MCF 10A (cell line): ENCODE measurements around the gene ZC3HAV1L. TPM values are rescaled to one million over a fixed set of nuclear protein-coding genes. Genes with fewer than 3 reads are reported as not detected.

ENCODE experiments used
- BruUV-seq: library from RNA; stranded (reverse); fragments of 400-500 nt; replicated peaks from 2 replicates; lab custom pipeline; 2021; lab: Mats Ljungman, UMichigan
- CTCF ChIA-PET: fragments of 300-600 bp; sonication (Branson Sonifier 250); formaldehyde crosslinking; extraction: SDS; loops from one replicate; lab custom pipeline; 2021; ENCODE audit warnings: antibody characterized with exemption, inconsistent platforms; lab: Yijun Ruan, JAX
- POLR2A ChIA-PET: fragments of 300-600, 350-650 bp; sonication (Branson Sonifier 250); formaldehyde crosslinking; extraction: SDS; loops from one replicate; lab custom pipeline; 2020; ENCODE audit warnings: antibody characterized with exemption, inconsistent platforms; lab: Yijun Ruan, JAX
- DNase-seq: peaks from one replicate; pipeline ENCODE4 v3.0.0-alpha.2; 2018; ENCODE audit not compliant: unreplicated experiment
- H3K27ac Mint-ChIP-seq: one replicate; pipeline ENCODE4 v1.8.0; 2022; ENCODE audit warnings: mild to moderate bottlenecking, low read depth, mixed read lengths; ENCODE audit not compliant: unreplicated experiment
- H3K27me3 Mint-ChIP-seq: one replicate; pipeline ENCODE4 v1.8.0; 2022; ENCODE audit warnings: mixed read lengths; ENCODE audit not compliant: insufficient read depth, unreplicated experiment
- H3K36me3 Mint-ChIP-seq: one replicate; pipeline ENCODE4 v1.8.0; 2022; ENCODE audit warnings: mild to moderate bottlenecking, moderate library complexity, mixed read lengths; ENCODE audit not compliant: insufficient read depth, unreplicated experiment
- H3K4me1 Mint-ChIP-seq: one replicate; pipeline ENCODE4 v1.8.0; 2022; ENCODE audit warnings: mixed read lengths; ENCODE audit not compliant: insufficient read depth, unreplicated experiment
- H3K4me3 Mint-ChIP-seq: one replicate; pipeline ENCODE4 v1.8.0; 2022; ENCODE audit warnings: mild to moderate bottlenecking, moderate library complexity, mixed read lengths; ENCODE audit not compliant: unreplicated experiment
- H3K9me3 Mint-ChIP-seq: one replicate; pipeline ENCODE4 v1.8.0; 2022; ENCODE audit warnings: mixed read lengths; ENCODE audit not compliant: unreplicated experiment
- CTCF ChIP-seq: fragments of 200-600 bp; IDR thresholded peaks from one replicate; pipeline ENCODE4 v1.8.0; 2022; ENCODE audit warnings: antibody characterized with exemption, mild to moderate bottlenecking; ENCODE audit not compliant: unreplicated experiment
- intact Hi-C: fragments of 100-400 bp; cut with micrococcal nuclease; formaldehyde crosslinking; loops from 2 replicates; pipeline ENCODE4 v1.14.1; 2022
- total RNA-seq: library from RNA; stranded (reverse); gene quantifications from 2 replicates; pipeline ENCODE4 v1.2.3, GENCODE V29; 2022

The ZC3HAV1L gene
- total RNA-seq, 1 experiment from 2014 or later: 10.9 TPM

GRCh38 chr7:139011373-139011772 lies 24.5 kb downstream of the ZC3HAV1L start:
- Mint-ChIP-seq H3K36me3 (no peaks in the 10 kb centered on the region), H3K4me3 (no peak overlapping the region), H3K27me3 (peaks cover 26% of the 10 kb centered on the region), H3K4me1 (no peaks in the 10 kb centered on the region), H3K9me3 (no peaks in the 10 kb centered on the region), H3K27ac (no peak overlapping the region)
- no TSS peak for BruUV-seq
- TF ChIP-seq CTCF: no peak
- intact Hi-C loops: no loop called here
- POLR2A ChIA-PET: interaction anchor here (0.7 kb wide), 1 partner anchor 996 kb away, joined by 3 read pairs; no protein-coding TSS in a partner anchor
- DNase-seq: no peak
- CTCF ChIA-PET: interaction anchor here (0.9 to 1.1 kb wide), 2 partner anchors 63 to 117 kb away, joined by 3 to 4 read pairs; no protein-coding TSS in a partner anchor

GRCh38 chr7:139004321-139005090 lies 31.3 kb downstream of the ZC3HAV1L start:
- no peak overlapping the region for H3K4me3 Mint-ChIP-seq
- ChIA-PET POLR2A (interaction anchor here (0.7 kb wide), 1 partner anchor 12 kb away, joined by 3 read pairs; no protein-coding TSS in a partner anchor), CTCF (interaction anchor here (1.9 kb wide), 1 partner anchor 13 kb away, joined by 7 read pairs; no protein-coding TSS in a partner anchor)
- no peaks in the 10 kb centered on the region for H3K9me3 Mint-ChIP-seq
- H3K4me1 Mint-ChIP-seq: no peaks in the 10 kb centered on the region
- TF ChIP-seq CTCF: no peak
- BruUV-seq: no TSS peak
- intact Hi-C loops: no loop called here
- H3K36me3 Mint-ChIP-seq: no peaks in the 10 kb centered on the region
- no peaks in the 10 kb centered on the region for H3K27me3 Mint-ChIP-seq
- H3K27ac Mint-ChIP-seq: no peak overlapping the region
- no peak for DNase-seq

GRCh38 chr7:138999414-138999813 lies 36.4 kb downstream of the ZC3HAV1L start:
- POLR2A ChIA-PET: interaction anchor here (0.7 to 1.5 kb wide), 3 partner anchors 11 to 1343 kb away, joined by 3 to 4 read pairs (median 3); no protein-coding TSS in a partner anchor
- TF ChIP-seq CTCF: no peak
- BruUV-seq: no TSS peak
- no peaks in the 10 kb centered on the region for H3K9me3 Mint-ChIP-seq
- CTCF ChIA-PET: no interaction called here
- H3K27me3 Mint-ChIP-seq: no peaks in the 10 kb centered on the region
- H3K36me3 Mint-ChIP-seq: no peaks in the 10 kb centered on the region
- no peak for DNase-seq
- intact Hi-C loops: no loop called here
- no peaks in the 10 kb centered on the region for H3K4me1 Mint-ChIP-seq
- H3K4me3 Mint-ChIP-seq: no peak overlapping the region
- H3K27ac Mint-ChIP-seq: no peak overlapping the region

GRCh38 chr7:138992052-138992531 lies 43.8 kb downstream of the ZC3HAV1L start:
- no peak for TF ChIP-seq CTCF
- Mint-ChIP-seq H3K27ac (no peak overlapping the region), H3K9me3 (peaks cover 10% of the 10 kb centered on the region), H3K27me3 (no peaks in the 10 kb centered on the region), H3K4me3 (no peak overlapping the region), H3K36me3 (no peaks in the 10 kb centered on the region), H3K4me1 (no peaks in the 10 kb centered on the region)
- ChIA-PET CTCF (interaction anchor here (0.6 to 2.2 kb wide), 4 partner anchors 10 to 117 kb away, joined by 3 to 10 read pairs (median 4); no protein-coding TSS in a partner anchor), POLR2A (no interaction called here)
- no peak for DNase-seq
- BruUV-seq: no TSS peak
- intact Hi-C loops: no loop called here
